H1 (cell line): ENCODE results near the gene AGBL1. TPM values are rescaled to one million over a fixed set of nuclear protein-coding genes. Genes with fewer than 3 reads are reported as not detected.

Experiments
- CTCF ChIA-PET: fragments of 300-600 bp; sonication (Branson Sonifier 250); formaldehyde crosslinking; loops from one replicate; lab custom pipeline; 2021; ENCODE audit not compliant: partially characterized antibody; lab: Charles Lee
- POLR2A ChIA-PET: fragments of 300-600 bp; sonication (Branson Sonifier 250); formaldehyde crosslinking; loops from one replicate; lab custom pipeline; 2021; ENCODE audit warnings: inconsistent platforms; ENCODE audit not compliant: partially characterized antibody; lab: Charles Lee
- DNase-seq, 2 experiments: peaks; one replicate each; pipeline versions ENCODE4 v3.0.0 to v3.0.0-alpha.2; 2010 to 2022; ENCODE audit warnings: low spot score in 2 of 2, low read depth in 1 of 2, mixed read lengths in 1 of 2
- FAIRE-seq: peaks from 2 replicates; lab custom pipeline; 2011; peaks lifted over from hg19 to GRCh38; lab: Jason Lieb, UNC
- H2AFZ ChIP-seq: 2 replicates; pipeline ENCODE4 v1.8.1; 2012; ENCODE audit warnings: low read length, inconsistent platforms
- H2AK5ac ChIP-seq: 2 replicates; pipeline ENCODE4 v1.6.1; 2013; ENCODE audit warnings: low read depth, low read length
- H2BK120ac ChIP-seq: replicated peaks from 2 replicates; pipeline ENCODE3; 2013; ENCODE audit warnings: low read depth, low read length, inconsistent platforms
- H2BK12ac ChIP-seq: 2 replicates; pipeline ENCODE4 v1.6.1; 2013; ENCODE audit warnings: low read depth, low read length
- H2BK15ac ChIP-seq: 2 replicates; pipeline ENCODE4 v1.6.1; 2013; ENCODE audit warnings: low read length
- H2BK20ac ChIP-seq: 2 replicates; pipeline ENCODE4 v1.6.1; 2013; ENCODE audit warnings: low read length
- H2BK5ac ChIP-seq: 2 replicates; pipeline ENCODE4 v1.6.1; 2013; ENCODE audit warnings: low read depth, low read length
- H3K14ac ChIP-seq: 2 replicates; pipeline ENCODE4 v1.6.1; 2013; ENCODE audit warnings: inconsistent platforms; ENCODE audit not compliant: insufficient read length
- H3K18ac ChIP-seq: 2 replicates; pipeline ENCODE4 v1.6.1; 2013; ENCODE audit warnings: low read length; ENCODE audit errors: extremely low read depth
- H3K23ac ChIP-seq: 2 replicates; pipeline ENCODE4 v1.6.1; 2013; ENCODE audit warnings: inconsistent platforms; ENCODE audit not compliant: insufficient read length
- H3K23me2 ChIP-seq: 2 replicates; pipeline ENCODE4 v1.6.1; 2013; ENCODE audit warnings: low read depth, low read length
- H3K27ac ChIP-seq: 2 replicates; pipeline ENCODE4 v1.6.1; 2011; ENCODE audit warnings: low read depth, low read length, inconsistent platforms
- H3K27me3 ChIP-seq, 4 experiments: replicated peaks in 1 of 4; 1 replicate in 1 of 4; 2 replicates in 3 of 4; pipeline versions ENCODE4 v1.6.1 to v1.8.1; 2011 to 2013; ENCODE audit warnings: low read length in 3 of 4, mild to moderate bottlenecking in 3 of 4, inconsistent platforms in 2 of 4, mixed read lengths in 2 of 4, moderate library complexity in 1 of 4; ENCODE audit not compliant: control insufficient read depth in 3 of 4, insufficient read depth in 3 of 4; ENCODE audit errors: extremely low read depth in 1 of 4
- H3K36me3 ChIP-seq, 4 experiments: 2 replicates each; pipeline versions ENCODE4 v1.6.1 to v1.8.1; 2011 to 2013; ENCODE audit warnings: mild to moderate bottlenecking in 4 of 4, low read length in 3 of 4, moderate library complexity in 2 of 4, control low read depth in 1 of 4, inconsistent platforms in 1 of 4; ENCODE audit not compliant: insufficient read depth in 4 of 4, control insufficient read depth in 2 of 4
- H3K4ac ChIP-seq: replicated peaks from 2 replicates; pipeline ENCODE3; 2013; ENCODE audit warnings: low read length, low read depth, mixed read lengths, inconsistent platforms; ENCODE audit not compliant: insufficient read length
- H3K4me1 ChIP-seq, 4 experiments: replicated peaks in 1 of 4; 1 replicate in 1 of 4; 2 replicates in 3 of 4; pipeline versions ENCODE4 v1.6.1 to v1.8.1; 2011 to 2013; ENCODE audit warnings: low read length in 3 of 4, inconsistent platforms in 2 of 4, mixed read lengths in 1 of 4; ENCODE audit not compliant: insufficient read depth in 4 of 4, control insufficient read depth in 3 of 4
- H3K4me2 ChIP-seq, 2 experiments: 2 replicates each; pipeline versions ENCODE4 v1.6.1 to v1.8.1; 2011 to 2013; ENCODE audit warnings: low read depth in 2 of 2, low read length in 2 of 2, control low read depth in 1 of 2, inconsistent platforms in 1 of 2, mild to moderate bottlenecking in 1 of 2; ENCODE audit not compliant: insufficient read depth in 1 of 2
- H3K4me3 ChIP-seq, 4 experiments: fragments of 200-600, 300-600 bp in 1 of 4; sonication (generic), shearing (Covaris generic), sonication (Bioruptor Twin) in 1 of 4; 2 replicates each; pipeline versions ENCODE4 v1.5.1 to v1.8.1; 2011 to 2016; ENCODE audit warnings: low read length in 4 of 4, low read depth in 3 of 4, control low read depth in 2 of 4, inconsistent platforms in 2 of 4, mild to moderate bottlenecking in 2 of 4, mixed read lengths in 1 of 4, moderate library complexity in 1 of 4; ENCODE audit not compliant: insufficient read depth in 2 of 4; ENCODE audit errors: extremely low read depth in 1 of 4
- H3K56ac ChIP-seq: replicated peaks from 2 replicates; pipeline ENCODE3; 2013; ENCODE audit warnings: low read depth, mild to moderate bottlenecking, mixed read lengths, low read length, inconsistent platforms; ENCODE audit not compliant: insufficient read length
- H3K79me1 ChIP-seq: 2 replicates; pipeline ENCODE4 v1.6.1; 2013; ENCODE audit warnings: low read depth, low read length, control low read depth
- H3K79me2 ChIP-seq, 2 experiments: 2 replicates each; pipeline versions ENCODE4 v1.6.1 to v1.8.1; 2012 to 2013; ENCODE audit warnings: low read length in 2 of 2, mild to moderate bottlenecking in 2 of 2, inconsistent platforms in 1 of 2; ENCODE audit not compliant: insufficient read depth in 2 of 2, control insufficient read depth in 1 of 2
- H3K9ac ChIP-seq, 4 experiments: replicated peaks in 1 of 4; 1 replicate in 1 of 4; 2 replicates in 3 of 4; pipeline versions ENCODE4 v1.6.1 to v1.8.1; 2011 to 2013; ENCODE audit warnings: low read depth in 3 of 4, low read length in 3 of 4, control low read depth in 2 of 4, mild to moderate bottlenecking in 2 of 4, moderate library complexity in 2 of 4, inconsistent platforms in 1 of 4; ENCODE audit errors: extremely low read depth in 1 of 4
- H3K9me3 ChIP-seq, 2 experiments: 2 replicates each; pipeline versions ENCODE4 v1.6.1 to v1.8.1; 2012 to 2013; ENCODE audit warnings: mild to moderate bottlenecking in 2 of 2, moderate library complexity in 2 of 2, control low read depth in 1 of 2, inconsistent platforms in 1 of 2, low read depth in 1 of 2, low read length in 1 of 2, mixed read lengths in 1 of 2; ENCODE audit not compliant: insufficient read depth in 2 of 2
- H4K20me1 ChIP-seq, 2 experiments: replicated peaks in 1 of 2; 2 replicates each; pipeline versions ENCODE3 to v1.8.1; 2011 to 2013; ENCODE audit warnings: inconsistent platforms in 2 of 2, low read length in 2 of 2, mild to moderate bottlenecking in 1 of 2; ENCODE audit not compliant: insufficient read depth in 2 of 2, control insufficient read depth in 1 of 2
- H4K5ac ChIP-seq: 2 replicates; pipeline ENCODE4 v1.6.1; 2013; ENCODE audit warnings: low read length, low read depth, mixed read lengths, inconsistent platforms; ENCODE audit not compliant: insufficient read length
- H4K8ac ChIP-seq: 2 replicates; pipeline ENCODE4 v1.8.0; 2013; ENCODE audit warnings: mild to moderate bottlenecking, moderate library complexity, low read length, inconsistent platforms; ENCODE audit not compliant: insufficient read depth; ENCODE audit errors: extremely low read depth
- H4K91ac ChIP-seq: replicated peaks from 2 replicates; pipeline ENCODE3; 2013; ENCODE audit warnings: low read length, mixed read lengths, inconsistent platforms; ENCODE audit not compliant: insufficient read length
- ASH2L ChIP-seq: fragments of 200-600, 300-600 bp; sonication (generic); IDR thresholded peaks from one replicate; pipeline ENCODE4 v1.7.1; 2017; ENCODE audit warnings: low read length
- CTBP2 ChIP-seq: IDR thresholded peaks from 2 replicates; pipeline ENCODE4 v1.7.0; 2011; ENCODE audit warnings: borderline replicate concordance, mild to moderate bottlenecking, moderate library complexity, mixed read lengths, low read length; ENCODE audit not compliant: insufficient read depth, insufficient read length
- TCF12 ChIP-seq: IDR thresholded peaks from 2 replicates; pipeline ENCODE4 v1.6.1; 2011; ENCODE audit warnings: low read depth, mild to moderate bottlenecking, low read length
- WGBS, 2 experiments: shearing (Covaris generic) in 1 of 2; methylation state at CpG; one replicate each; pipeline versions ENCODE4 v1.1.6 to v1.1.7; 2013 to 2015; ENCODE audit warnings: low lambda C conversion rate in 2 of 2, mixed read lengths in 2 of 2, inconsistent platforms in 1 of 2, low coverage in 1 of 2, missing lambda C conversion rate in 1 of 2; ENCODE audit not compliant: insufficient replicate concordance in 2 of 2, insufficient coverage in 1 of 2, insufficient read length in 1 of 2; ENCODE audit errors: extremely low coverage in 1 of 2, missing lambda C conversion rate in 1 of 2; 5-methylcytosine and 5-hydroxymethylcytosine counted together
- polyA plus RNA-seq, 7 experiments: library from polyadenylated mRNA; depleted of rRNA in 3 of 7; stranded (reverse) in 5 of 7; unstranded in 2 of 7; fragments of >200 nt in 5 of 7; fragments of 200-250 nt in 2 of 7; gene quantifications; 1 replicate in 5 of 7; 2 replicates in 1 of 7; 4 replicates in 1 of 7; pipeline versions ENCODE4 v1.2.1 to v1.2.3, GENCODE V29; 2011 to 2013; ENCODE audit warnings: missing spikeins in 2 of 7, mixed read lengths in 2 of 7
- total RNA-seq: library from RNA; stranded (reverse); fragmentation: NEBNext Ultra II Directional; extraction: Animal tissue kit (Norgen Biotek cat#: 25700); gene quantifications from 2 replicates; pipeline ENCODE4 v1.2.1, GENCODE V29; 2021

The AGBL1 gene
- total and polyA plus RNA-seq, 2 of the 8 experiments (the other 6 are each of a cell fraction or from before 2014, with no cell fraction given), result not detected

DNA sequence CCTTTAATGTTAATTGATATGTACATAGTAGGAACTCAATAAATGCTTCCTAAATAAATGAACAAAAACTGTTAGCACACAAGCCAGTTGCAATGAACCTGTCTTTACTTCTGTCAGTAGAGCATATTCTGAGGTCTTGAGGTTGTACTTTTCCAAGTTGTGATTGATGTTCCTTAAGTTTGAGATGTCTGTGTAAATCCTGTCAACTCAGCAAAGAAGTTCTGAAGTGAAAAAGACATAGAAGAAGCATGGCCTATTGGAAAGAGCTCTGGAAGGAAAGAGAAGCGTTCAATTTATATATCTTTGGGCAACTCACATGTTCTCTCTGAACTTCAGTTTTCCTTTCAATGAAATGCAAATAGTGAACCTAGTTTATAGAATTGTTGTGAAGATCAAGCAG, 269.9 kb downstream of the AGBL1 start:
- no peak overlapping the region for H3K4me3 ChIP-seq
- H4K8ac ChIP-seq, result no peak overlapping the region
- no peak overlapping the region for H4K91ac ChIP-seq
- no peak overlapping the region for H3K14ac ChIP-seq
- H3K4me1 ChIP-seq, result no peaks in the 10 kb centered on the region
- no peaks in the 10 kb centered on the region for H4K20me1 ChIP-seq
- no peak overlapping the region for H3K4me2 ChIP-seq
- H3K36me3 ChIP-seq, result no peaks in the 10 kb centered on the region
- H2BK5ac ChIP-seq, result no peak overlapping the region
- TF ChIP-seq TCF12 (no peak), ASH2L (no peak), CTBP2 (no peak)
- TF ChIP-seq, all 59 proteins: peak for 0
- Histone ChIP-seq H4K5ac (no peak overlapping the region), H3K9me3 (no peaks in the 10 kb centered on the region), H3K27me3 (no peaks in the 10 kb centered on the region), H3K56ac (no peak overlapping the region), H3K27ac (no peak overlapping the region), H2BK120ac (no peak overlapping the region), H3K18ac (no peak overlapping the region), H3K79me1 (no peaks in the 10 kb centered on the region), H2AFZ (no peak overlapping the region), H2AK5ac (no peak overlapping the region), H3K4ac (no peak overlapping the region), H2BK12ac (no peak overlapping the region), H2BK20ac (no peak overlapping the region), H3K23ac (no peak overlapping the region), H3K79me2 (no peaks in the 10 kb centered on the region), H3K23me2 (no peaks in the 10 kb centered on the region), H2BK15ac (no peak overlapping the region), H3K9ac (no peak overlapping the region)
- POLR2A ChIA-PET, result no interaction called here
- WGBS, 2 experiments, result 90% methylated on average over 1 of the region's 1 CpG; no CpG with 5 or more reads in 1 of the 2 experiments
- FAIRE-seq, result no peak
- CTCF ChIA-PET, result no interaction called here
- no peak for DNase-seq
